ENCODE data around the gene IQCF6.
"Not testable (repeated sequence)": the region's sequence is repeated elsewhere in the genome, so short reads cannot be mapped to it uniquely, and the experiment has no call there.

The IQCF6 gene

GRCh38 chr3:51773529-51774056 lies 5.4 kb downstream of the IQCF6 start:
- no peak for TF ChIP-seq CTCF (IDR thresholded peaks at IDR 0.05; ENCODE audit: extremely low read depth, missing control alignments)
- DNase-seq (ENCODE audit: low spot score): no peak

DNA sequence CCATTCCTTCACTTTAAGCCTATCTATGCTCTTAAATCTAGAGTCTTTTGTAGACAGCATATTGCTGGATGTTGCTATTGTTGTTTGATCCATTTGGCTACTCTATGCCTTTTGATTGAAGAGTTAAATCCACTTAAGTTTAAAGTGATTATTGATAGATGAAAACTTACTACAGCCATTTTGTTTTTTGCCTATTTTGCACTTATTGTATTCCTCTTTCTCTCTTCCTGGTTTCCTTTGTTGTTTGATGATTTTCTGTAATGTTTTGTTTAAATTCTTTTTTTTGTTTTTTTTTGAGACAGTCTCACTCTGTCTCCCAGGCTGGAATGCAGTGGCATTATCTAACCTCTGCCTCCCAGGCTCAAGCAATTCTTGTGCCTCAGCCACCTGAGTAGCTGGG lies 19.8 kb downstream of the IQCF6 start:
- no peak for TF ChIP-seq CTCF (IDR thresholded peaks at IDR 0.05; ENCODE audit: extremely low read depth, missing control alignments)
- DNase-seq (ENCODE audit: low spot score): no peak

DNA sequence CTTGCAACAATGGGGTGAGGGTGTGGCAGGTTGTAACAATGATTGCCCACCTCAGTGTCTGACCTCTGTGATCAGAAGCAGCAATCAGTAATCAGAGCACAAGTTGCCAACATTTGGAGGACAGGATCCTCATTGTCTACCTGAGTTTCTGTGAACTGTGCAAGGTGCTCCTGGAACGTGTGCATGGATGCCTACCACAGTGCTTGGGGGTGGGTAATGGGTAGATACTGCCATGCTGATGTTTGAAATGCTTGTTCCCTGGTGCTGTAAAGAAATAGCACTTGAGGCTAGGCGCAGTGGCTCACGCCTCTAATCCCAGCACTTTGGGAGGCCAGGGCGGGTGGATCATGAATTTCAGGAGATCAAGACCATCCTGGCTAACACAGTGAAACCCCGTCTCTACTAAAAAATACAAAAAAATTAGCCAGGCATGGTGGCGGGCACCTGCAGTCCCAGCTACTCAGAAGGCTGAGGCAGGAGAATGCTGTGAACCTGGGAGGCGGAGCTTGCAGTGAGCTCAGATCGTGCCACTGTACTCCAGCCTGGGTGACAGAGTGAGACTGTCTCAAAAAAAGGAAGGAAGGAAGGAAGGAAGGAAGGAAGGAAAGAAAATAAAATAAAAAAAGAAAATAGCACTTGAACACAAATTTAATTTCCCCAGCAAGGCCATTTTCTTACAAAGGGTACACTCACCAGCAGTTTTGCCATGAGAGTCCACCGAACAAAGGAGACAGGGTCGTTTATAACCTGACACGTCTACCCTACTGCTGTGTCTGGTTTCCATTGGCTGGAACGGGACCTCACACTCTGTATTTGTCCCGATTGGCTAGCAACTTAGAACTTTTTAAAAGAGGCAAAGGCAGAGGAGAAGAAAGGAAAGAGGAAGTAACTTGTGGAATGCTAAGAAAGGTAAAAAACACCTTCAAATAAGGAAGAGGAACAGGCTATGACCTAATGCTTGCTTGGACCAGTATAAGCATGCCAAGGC lies 25.0 kb downstream of the IQCF6 start:
- not testable (repeated sequence) for DNase-seq (ENCODE audit: low spot score)

GRCh38 chr3:51751287-51751686 lies 27.8 kb downstream of the IQCF6 start:
- DNase-seq (ENCODE audit: low spot score): no peak
- TF ChIP-seq CTCF (IDR thresholded peaks at IDR 0.05; ENCODE audit: extremely low read depth, missing control alignments): no peak

GRCh38 chr3:51750878-51751277 lies 28.2 kb downstream of the IQCF6 start:
- TF ChIP-seq CTCF (IDR thresholded peaks at IDR 0.05; ENCODE audit: extremely low read depth, missing control alignments): no peak
- DNase-seq (ENCODE audit: low spot score): no peak

DNA sequence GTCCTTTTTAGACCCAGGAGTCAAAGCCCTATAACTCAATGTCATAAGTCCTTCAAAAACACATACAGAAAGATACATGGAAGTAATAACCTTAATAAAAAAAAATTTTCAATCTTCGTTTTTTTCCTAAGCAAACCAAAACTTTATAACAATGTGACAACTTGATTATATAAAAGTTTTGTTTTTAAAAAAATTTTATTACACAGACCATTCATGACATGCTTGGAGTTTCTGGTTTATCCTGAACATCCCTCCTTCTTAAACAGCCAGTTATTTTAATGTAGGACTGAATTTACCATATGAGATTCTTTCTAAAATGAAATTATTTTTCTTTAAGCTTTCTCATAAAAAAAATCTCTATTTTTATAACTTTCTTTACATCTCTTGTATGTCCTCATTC lies 30.7 kb downstream of the IQCF6 start:
- no peak for DNase-seq (ENCODE audit: low spot score)
- no peak for TF ChIP-seq CTCF (IDR thresholded peaks at IDR 0.05; ENCODE audit: extremely low read depth, missing control alignments)

- DNase-seq (ENCODE audit: low spot score): no peak
- TF ChIP-seq CTCF (IDR thresholded peaks at IDR 0.05; ENCODE audit: extremely low read depth, missing control alignments): no peak
Observed at GRCh38 chr3:51747840-51748239, 31.2 kb downstream of the IQCF6 start.

DNA sequence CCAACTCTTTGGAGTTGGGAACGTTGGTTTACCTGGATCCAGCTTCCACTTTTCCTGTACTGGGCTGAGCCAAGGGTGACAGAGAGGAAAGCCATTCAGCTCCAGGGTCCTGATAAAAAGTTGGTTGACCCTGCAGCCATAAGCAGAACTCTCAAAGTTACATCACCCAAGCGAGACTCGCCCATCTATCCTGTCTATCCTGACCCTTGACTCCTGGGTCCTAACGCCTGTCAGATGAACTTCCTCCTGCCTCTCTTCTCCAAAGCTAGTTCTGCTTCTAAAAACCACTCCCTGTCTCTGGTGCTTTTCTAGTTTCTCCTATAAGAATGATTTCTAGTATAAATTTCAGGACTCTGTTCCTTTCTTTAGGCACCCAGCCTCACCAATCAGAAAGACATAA lies 36.1 kb downstream of the IQCF6 start:
- not testable (repeated sequence) for DNase-seq (ENCODE audit: low spot score)

- not testable (repeated sequence) for DNase-seq (ENCODE audit: low spot score)
Observed at GRCh38 chr3:51742320-51742719, 36.7 kb downstream of the IQCF6 start.
